H1 (cell line): ENCODE measurements around the gene PRR35.

ENCODE experiments used
- JUND ChIP-seq: IDR thresholded peaks from 2 replicates; pipeline ENCODE4 v1.6.1; 2011; ENCODE audit warnings: mild to moderate bottlenecking, improper control_type of control experiment, low read length
- POLR2AphosphoS5 ChIP-seq: IDR thresholded peaks from 2 replicates; pipeline ENCODE4 v1.6.1; 2011; ENCODE audit warnings: low read depth, low read length
- RFX5 ChIP-seq: IDR thresholded peaks from 2 replicates; pipeline ENCODE4 v1.6.1; 2011; ENCODE audit warnings: low read depth, low read length, improper control_type of control experiment, borderline replicate concordance
- SP1 ChIP-seq: IDR thresholded peaks from 2 replicates; pipeline ENCODE4 v1.6.1; 2011; ENCODE audit warnings: low read depth, low read length
- TF ChIP-seq, protein P1 (sequence below), 3 experiments: IDR thresholded peaks; 1 replicate in 2 of 3; 2 replicates in 1 of 3; pipeline versions ENCODE4 v1.5.1 to v1.6.1; 2011; ENCODE audit warnings: low read length in 3 of 3, mild to moderate bottlenecking in 3 of 3, inconsistent platforms in 2 of 3, low read depth in 1 of 3, moderate library complexity in 1 of 3; ENCODE audit not compliant: insufficient read depth in 1 of 3; ENCODE audit errors: control extremely low read depth in 1 of 3

GRCh38 chr16:522320-523096, 37.7 kb upstream of the PRR35 start:
- TF ChIP-seq RFX5 (no peak), JUND (no peak), POLR2AphosphoS5 (no peak), SP1 (no peak)
- TF ChIP-seq, protein P1, sequence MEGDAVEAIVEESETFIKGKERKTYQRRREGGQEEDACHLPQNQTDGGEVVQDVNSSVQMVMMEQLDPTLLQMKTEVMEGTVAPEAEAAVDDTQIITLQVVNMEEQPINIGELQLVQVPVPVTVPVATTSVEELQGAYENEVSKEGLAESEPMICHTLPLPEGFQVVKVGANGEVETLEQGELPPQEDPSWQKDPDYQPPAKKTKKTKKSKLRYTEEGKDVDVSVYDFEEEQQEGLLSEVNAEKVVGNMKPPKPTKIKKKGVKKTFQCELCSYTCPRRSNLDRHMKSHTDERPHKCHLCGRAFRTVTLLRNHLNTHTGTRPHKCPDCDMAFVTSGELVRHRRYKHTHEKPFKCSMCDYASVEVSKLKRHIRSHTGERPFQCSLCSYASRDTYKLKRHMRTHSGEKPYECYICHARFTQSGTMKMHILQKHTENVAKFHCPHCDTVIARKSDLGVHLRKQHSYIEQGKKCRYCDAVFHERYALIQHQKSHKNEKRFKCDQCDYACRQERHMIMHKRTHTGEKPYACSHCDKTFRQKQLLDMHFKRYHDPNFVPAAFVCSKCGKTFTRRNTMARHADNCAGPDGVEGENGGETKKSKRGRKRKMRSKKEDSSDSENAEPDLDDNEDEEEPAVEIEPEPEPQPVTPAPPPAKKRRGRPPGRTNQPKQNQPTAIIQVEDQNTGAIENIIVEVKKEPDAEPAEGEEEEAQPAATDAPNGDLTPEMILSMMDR (IDR thresholded peaks at IDR 0.05; ENCODE audit: control extremely low read depth in 1 of 3, insufficient read depth in 1 of 3, low read depth in 1 of 3, low read length in 3 of 3), result no peak
